GM18873 (cell line): ENCODE measurements around the gene RSBN1.
"Not testable (repeated sequence)": the region's sequence is repeated elsewhere in the genome, so short reads cannot be mapped to it uniquely, and the experiment has no call there.

Experiments used
- ATAC-seq: cut with Tn5 transposase; IDR thresholded peaks from one replicate; pipeline ENCODE4 v1.9.1; 2021; ENCODE audit warnings: mild to moderate bottlenecking, moderate library complexity, moderate number of reproducible peaks; ENCODE audit not compliant: unreplicated experiment, low FRiP score

RSBN1 gene

GRCh38 chr1:113783254-113784103 is 28.8 kb downstream of the RSBN1 start:
- ATAC-seq = peak; percentile 75

GRCh38 chr1:113782406-113782805 is 29.9 kb downstream of the RSBN1 start:
- ATAC-seq = no peak

- ATAC-seq = no peak
These were observed 31.7 kb downstream of the RSBN1 start for GRCh38 chr1:113780374-113781146.

- ATAC-seq = no peak
These were observed 32.7 kb downstream of the RSBN1 start for GRCh38 chr1:113779542-113779941.

- ATAC-seq = no peak
These were observed 34.7 kb downstream of the RSBN1 start for GRCh38 chr1:113777561-113777960.

- ATAC-seq = no peak
These were observed 42.2 kb downstream of the RSBN1 start for GRCh38 chr1:113770031-113770430.

GRCh38 chr1:113769601-113769970 is 42.7 kb downstream of the RSBN1 start:
- no peak for ATAC-seq

GRCh38 chr1:113768916-113769600 is 43.2 kb downstream of the RSBN1 start:
- ATAC-seq = no peak

GRCh38 chr1:113765306-113766230 is 46.7 kb downstream of the RSBN1 start:
- ATAC-seq = no peak

- no peak for ATAC-seq
These were observed 48.6 kb downstream of the RSBN1 start for GRCh38 chr1:113763661-113764060.

GRCh38 chr1:113761937-113762336 is 50.3 kb downstream of the RSBN1 start:
- no peak for ATAC-seq

GRCh38 chr1:113760102-113761080 is 51.9 kb downstream of the RSBN1 start:
- no peak for ATAC-seq

- ATAC-seq = peak; percentile 51
These were observed 52.8 kb downstream of the RSBN1 start, which contains the start of gene PHTF1 for GRCh38 chr1:113759333-113760101. TSS of gene PHTF1 (minus strand) at chr1:113759486. CDS start at chr1:113758703, 783 bp downstream.

GRCh38 chr1:113758631-113759332 is 53.5 kb downstream of the RSBN1 start:
- peak; percentile 60 for ATAC-seq

- no peak for ATAC-seq
These were observed 55.8 kb downstream of the RSBN1 start for GRCh38 chr1:113756461-113756860.

- ATAC-seq = not testable (repeated sequence)
These were observed 58.9 kb downstream of the RSBN1 start for GRCh38 chr1:113753333-113753732.

- ATAC-seq = no peak
These were observed 60.8 kb downstream of the RSBN1 start for GRCh38 chr1:113751516-113751915.
